ENCODE measurements around the gene WAC.
A peak's percentile ranks its signal among the peaks of the same experiment; 100 is the strongest.
"Not testable (repeated sequence)": the region's sequence is repeated elsewhere in the genome, so short reads cannot be mapped to it uniquely, and the experiment has no call there.

Gene WAC

GRCh38 chr10:28619455-28619854 is 86.5 kb downstream of the WAC start:
- peak; percentile 62 for DNase-seq

GRCh38 chr10:28620251-28620650 is 87.3 kb downstream of the WAC start:
- peak; percentile 81 to 85 for DNase-seq

- no peak for DNase-seq
These were observed 90.6 kb downstream of the WAC start for GRCh38 chr10:28623483-28623882.

GRCh38 chr10:28624351-28624750 is 91.4 kb downstream of the WAC start:
- peak in 1 of 2 donors; percentile 7 for DNase-seq

- no peak for DNase-seq
These were observed 94.2 kb downstream of the WAC start for GRCh38 chr10:28627102-28627501.

- DNase-seq, result peak; percentile 61 to 88
These were observed 95.4 kb downstream of the WAC start for GRCh38 chr10:28628184-28628893.

- no peak for DNase-seq
These were observed 99.1 kb downstream of the WAC start for GRCh38 chr10:28631896-28632583.

- no peak for DNase-seq
These were observed 99.6 kb downstream of the WAC start for GRCh38 chr10:28632584-28632945.

- DNase-seq, result no peak
These were observed 100.8 kb downstream of the WAC start for GRCh38 chr10:28633750-28634149.

GRCh38 chr10:28637346-28637745 is 104.4 kb downstream of the WAC start:
- DNase-seq, result no peak

GRCh38 chr10:28638392-28638791 is 105.5 kb downstream of the WAC start:
- DNase-seq, result no peak

GRCh38 chr10:28640551-28640950 is 107.6 kb downstream of the WAC start:
- DNase-seq, result no peak

- DNase-seq, result no peak
These were observed 111.7 kb downstream of the WAC start for GRCh38 chr10:28644647-28645046.

- no peak for DNase-seq
These were observed 119.2 kb downstream of the WAC start for GRCh38 chr10:28652106-28652505.

- no peak for DNase-seq
These were observed 119.8 kb downstream of the WAC start for GRCh38 chr10:28652703-28653102.

- DNase-seq, result not testable (repeated sequence)
These were observed 125.9 kb downstream of the WAC start for GRCh38 chr10:28658824-28659223.

- DNase-seq, result peak; percentile 23 to 45
These were observed 128.1 kb downstream of the WAC start for GRCh38 chr10:28661035-28661434.

GRCh38 chr10:28663576-28664368 is 130.9 kb downstream of the WAC start:
- DNase-seq, result peak; percentile 58 to 85

- DNase-seq, result no peak
These were observed 131.4 kb downstream of the WAC start for GRCh38 chr10:28664369-28664740.

GRCh38 chr10:28666751-28667467 is 134.0 kb downstream of the WAC start:
- no peak for DNase-seq

GRCh38 chr10:28668363-28669226 is 135.7 kb downstream of the WAC start:
- no peak for DNase-seq
